ENCODE measurements around the gene TMEM245.

GRCh38 chr9:109101810-109102209 is 17.9 kb downstream of the TMEM245 start:
- TF ChIP-seq POLR2A (IDR thresholded peaks at IDR 0.05) = no peak
- no peak for TF ChIP-seq CTCF (IDR thresholded peaks at IDR 0.05)

All from testis (tissue), 2 donors.